Neural cell (in vitro differentiated cells): ENCODE data around the gene PDE6G. TPM values are rescaled to one million over a fixed set of nuclear protein-coding genes. Genes with fewer than 3 reads are reported as not detected.

ENCODE experiments used
- H2AFZ ChIP-seq: fragments of 200-600, 300-800 bp; sonication (generic), shearing (Covaris generic); 2 replicates; pipeline ENCODE4 v1.6.0; 2014; ENCODE audit warnings: low read depth, mild to moderate bottlenecking, antibody characterized with exemption, low read length, moderate library complexity
- H3F3A ChIP-seq: fragments of 200-600 bp; shearing (Covaris generic); 2 replicates; pipeline ENCODE4 v1.6.1; 2016; ENCODE audit warnings: mild to moderate bottlenecking, moderate library complexity, mixed read lengths, antibody characterized with exemption, low read length; ENCODE audit not compliant: insufficient read depth, poor library complexity, severe bottlenecking
- H3K27ac ChIP-seq: fragments of 200-600, 300-800 bp; sonication (generic), shearing (Covaris generic); 2 replicates; pipeline ENCODE4 v1.5.1; 2014; ENCODE audit warnings: mild to moderate bottlenecking, low read length, moderate library complexity
- H3K27me3 ChIP-seq: fragments of 300-800, 200-600 bp; sonication (generic), shearing (Covaris generic); 2 replicates; pipeline ENCODE4 v1.6.0; 2014; ENCODE audit warnings: mild to moderate bottlenecking, low read depth, low read length, moderate library complexity; ENCODE audit not compliant: insufficient read depth
- H3K36me3 ChIP-seq: fragments of 300-800, 200-600 bp; sonication (generic), shearing (Covaris generic); 2 replicates; pipeline ENCODE4 v1.5.1; 2014; ENCODE audit warnings: mild to moderate bottlenecking, antibody characterized with exemption, low read length, moderate library complexity; ENCODE audit not compliant: insufficient read depth
- H3K4me2 ChIP-seq: fragments of 300-800, 200-600 bp; sonication (generic), shearing (Covaris generic); 2 replicates; pipeline ENCODE4 v1.6.0; 2014; ENCODE audit warnings: mild to moderate bottlenecking, low read length
- H3K4me3 ChIP-seq: fragments of 300-800, 200-600 bp; sonication (generic), shearing (Covaris generic); 2 replicates; pipeline ENCODE4 v1.5.1; 2014; ENCODE audit warnings: mild to moderate bottlenecking, low read length, moderate library complexity
- H3K79me2 ChIP-seq: fragments of 200-600 bp; shearing (Covaris generic); replicated peaks from 2 replicates; pipeline ENCODE4 v1.6.0; 2014; ENCODE audit warnings: mild to moderate bottlenecking, low read length, moderate library complexity; ENCODE audit not compliant: insufficient read depth
- H3K9ac ChIP-seq: fragments of 300-800, 200-600 bp; sonication (generic), shearing (Covaris generic); 2 replicates; pipeline ENCODE4 v1.6.1; 2016; ENCODE audit warnings: mild to moderate bottlenecking, low read length, mixed read lengths
- H3K9me2 ChIP-seq: fragments of 200-600 bp; shearing (Covaris generic); 2 replicates; pipeline ENCODE4 v1.6.1; 2016; ENCODE audit warnings: mild to moderate bottlenecking, low read length, mixed read lengths; ENCODE audit not compliant: insufficient read depth
- H3K9me3 ChIP-seq: fragments of 200-600, 300-800 bp; sonication (generic), shearing (Covaris generic); 2 replicates; pipeline ENCODE4 v1.6.1; 2016; ENCODE audit warnings: mild to moderate bottlenecking, mixed run types, low read length, moderate library complexity, mixed read lengths
- H4K20me1 ChIP-seq: fragments of 200-600 bp; shearing (Covaris generic); 2 replicates; pipeline ENCODE4 v1.6.1; 2016; ENCODE audit warnings: mild to moderate bottlenecking, mixed run types; ENCODE audit not compliant: insufficient read depth
- CTCF ChIP-seq: fragments of 450-650 bp; IDR thresholded peaks from 2 replicates; pipeline ENCODE4 v1.5.1; 2014; ENCODE audit warnings: antibody characterized with exemption, mild to moderate bottlenecking, moderate library complexity; ENCODE audit not compliant: poor library complexity, severe bottlenecking
- EP300 ChIP-seq: fragments of 450-650 bp; conservative IDR thresholded peaks from 2 replicates; pipeline ENCODE4 v1.6.1; 2014; ENCODE audit warnings: antibody characterized with exemption, mild to moderate bottlenecking, moderate library complexity; ENCODE audit not compliant: poor library complexity, severe bottlenecking
- EZH2 ChIP-seq: fragments of 200-600, 300-800 bp; shearing (Covaris generic), sonication (generic); IDR thresholded peaks from 2 replicates; pipeline ENCODE4 v1.6.1; 2014; ENCODE audit warnings: antibody characterized with exemption, low read length, borderline replicate concordance, mild to moderate bottlenecking; ENCODE audit not compliant: insufficient read depth, poor library complexity, severe bottlenecking
- MXI1 ChIP-seq: fragments of 450-650 bp; conservative IDR thresholded peaks from 2 replicates; pipeline ENCODE4 v1.6.1; 2014; ENCODE audit warnings: antibody characterized with exemption, mild to moderate bottlenecking; ENCODE audit not compliant: poor library complexity, severe bottlenecking
- POLR2AphosphoS5 ChIP-seq: IDR thresholded peaks from 2 replicates; pipeline ENCODE4 v1.6.1; 2012
- RAD21 ChIP-seq: fragments of 450-650 bp; conservative IDR thresholded peaks from 2 replicates; pipeline ENCODE4 v1.6.1; 2014; ENCODE audit warnings: antibody characterized with exemption, mild to moderate bottlenecking, moderate library complexity
- SMC3 ChIP-seq: fragments of 450-650 bp; conservative IDR thresholded peaks from 2 replicates; pipeline ENCODE4 v1.6.1; 2014; ENCODE audit warnings: antibody characterized with exemption, mild to moderate bottlenecking, moderate library complexity; ENCODE audit not compliant: poor library complexity
- TAF1 ChIP-seq: IDR thresholded peaks from 2 replicates; pipeline ENCODE4 v1.6.1; 2012; ENCODE audit warnings: low read depth
- polyA plus RNA-seq: library from polyadenylated mRNA; depleted of rRNA; stranded (reverse); fragments of >200 nt; gene quantifications from 2 replicates; pipeline ENCODE4 v1.2.3, GENCODE V29; 2014
- TF ChIP-seq, protein P1 (sequence below): IDR thresholded peaks from 2 replicates; pipeline ENCODE4 v1.6.1; 2012; ENCODE audit warnings: borderline replicate concordance

The PDE6G gene
- polyA plus RNA-seq, 1 donor from 2014 or later = not detected

DNA sequence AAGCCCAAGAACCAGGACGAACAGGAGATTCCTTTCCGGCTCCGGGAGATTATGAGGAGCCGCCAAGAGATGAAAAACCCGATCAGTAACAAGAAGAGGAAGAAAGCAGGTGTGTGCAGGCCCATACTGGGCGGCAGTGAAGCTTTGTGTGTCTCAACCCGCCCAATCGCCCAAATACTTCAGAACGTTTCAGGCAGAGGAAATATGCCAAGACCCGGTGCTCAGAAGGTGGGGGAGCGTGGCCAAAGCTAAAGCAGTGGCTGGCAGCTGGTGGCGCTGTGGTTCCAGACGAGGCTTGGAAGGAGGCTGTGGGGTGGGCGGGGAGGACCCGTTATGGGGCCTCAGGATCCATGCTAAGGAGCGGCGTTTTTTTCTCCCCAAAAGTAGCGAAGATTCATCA, 11.4 kb upstream of the PDE6G start:
- H3K27me3 ChIP-seq = no peaks in the 10 kb centered on the region
- no peak overlapping the region for H3K27ac ChIP-seq
- H3K9me2 ChIP-seq = no peaks in the 10 kb centered on the region
- H3K4me2 ChIP-seq = no peak overlapping the region
- TF ChIP-seq MXI1 = no peak
- TF ChIP-seq TAF1 = no peak
- no peak for TF ChIP-seq POLR2AphosphoS5
- no peak for TF ChIP-seq CTCF
- TF ChIP-seq EZH2 = no peak
- peaks cover 10% of the 10 kb centered on the region for H3K79me2 ChIP-seq
- no peaks in the 10 kb centered on the region for H3F3A ChIP-seq
- peak overlapping the region; percentile 99 for H3K4me3 ChIP-seq
- H2AFZ ChIP-seq = no peak overlapping the region
- no peaks in the 10 kb centered on the region for H4K20me1 ChIP-seq
- H3K9me3 ChIP-seq = no peaks in the 10 kb centered on the region
- no peaks in the 10 kb centered on the region for H3K36me3 ChIP-seq
- no peak overlapping the region for H3K9ac ChIP-seq

DNA sequence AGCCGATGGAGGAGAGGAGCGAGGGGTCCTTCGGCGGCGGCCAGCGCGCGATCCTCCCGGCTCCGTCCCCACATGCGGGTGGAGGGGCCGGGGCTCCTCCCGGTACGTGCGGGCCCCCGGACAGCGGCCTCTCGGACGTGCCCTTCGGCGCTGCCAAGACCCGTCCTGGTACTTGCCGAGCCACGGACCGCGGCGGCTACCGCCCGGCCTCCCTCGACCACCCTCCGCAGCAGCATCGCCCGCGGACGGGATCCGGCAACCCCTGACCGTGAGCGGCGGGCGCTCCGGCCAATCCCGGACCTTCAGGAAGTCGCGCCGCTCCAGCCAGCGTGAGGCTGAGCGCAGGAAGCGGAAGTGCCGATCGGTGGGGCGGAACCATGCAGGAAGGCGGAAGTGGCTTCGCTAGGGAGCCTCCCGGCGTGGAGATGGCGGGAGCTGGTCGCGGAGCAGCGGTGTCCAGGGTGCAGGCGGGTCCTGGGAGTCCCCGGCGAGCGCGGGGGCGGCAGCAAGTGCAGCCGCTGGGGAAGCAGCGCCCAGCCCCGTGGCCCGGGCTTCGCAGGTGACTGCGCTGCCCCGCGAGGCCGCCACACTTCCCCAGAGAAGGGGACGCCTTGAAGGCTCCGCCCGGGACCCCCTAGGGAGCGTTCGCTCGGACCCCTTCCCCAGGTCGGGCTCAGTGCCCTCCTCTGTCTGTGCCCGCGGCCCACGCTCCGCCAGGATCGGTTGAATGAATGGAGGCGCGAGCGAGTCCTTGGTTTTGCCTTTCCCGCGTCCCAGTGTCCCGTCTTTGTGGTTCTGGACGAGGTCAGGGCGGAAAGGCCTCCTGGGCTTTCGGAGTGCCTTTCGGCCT, 10.2 kb upstream of the PDE6G start, which contains the start of the genes CCDC137 and OXLD1:
Gene CCDC137 (plus strand): TSS at position 396 of the 850 bp plus-strand sequence. CDS start 30 bp downstream, at position 426.
Gene OXLD1 (minus strand): TSS at position 264 of the 850 bp plus-strand sequence. CDS start 28 bp downstream, at position 236.
- peak within 1 kb of the TSS; percentile 99 for H3K4me3 ChIP-seq
- peak; percentile 89 for TF ChIP-seq POLR2AphosphoS5
- TF ChIP-seq TAF1 = peak; percentile 48
- TF ChIP-seq, protein P1, sequence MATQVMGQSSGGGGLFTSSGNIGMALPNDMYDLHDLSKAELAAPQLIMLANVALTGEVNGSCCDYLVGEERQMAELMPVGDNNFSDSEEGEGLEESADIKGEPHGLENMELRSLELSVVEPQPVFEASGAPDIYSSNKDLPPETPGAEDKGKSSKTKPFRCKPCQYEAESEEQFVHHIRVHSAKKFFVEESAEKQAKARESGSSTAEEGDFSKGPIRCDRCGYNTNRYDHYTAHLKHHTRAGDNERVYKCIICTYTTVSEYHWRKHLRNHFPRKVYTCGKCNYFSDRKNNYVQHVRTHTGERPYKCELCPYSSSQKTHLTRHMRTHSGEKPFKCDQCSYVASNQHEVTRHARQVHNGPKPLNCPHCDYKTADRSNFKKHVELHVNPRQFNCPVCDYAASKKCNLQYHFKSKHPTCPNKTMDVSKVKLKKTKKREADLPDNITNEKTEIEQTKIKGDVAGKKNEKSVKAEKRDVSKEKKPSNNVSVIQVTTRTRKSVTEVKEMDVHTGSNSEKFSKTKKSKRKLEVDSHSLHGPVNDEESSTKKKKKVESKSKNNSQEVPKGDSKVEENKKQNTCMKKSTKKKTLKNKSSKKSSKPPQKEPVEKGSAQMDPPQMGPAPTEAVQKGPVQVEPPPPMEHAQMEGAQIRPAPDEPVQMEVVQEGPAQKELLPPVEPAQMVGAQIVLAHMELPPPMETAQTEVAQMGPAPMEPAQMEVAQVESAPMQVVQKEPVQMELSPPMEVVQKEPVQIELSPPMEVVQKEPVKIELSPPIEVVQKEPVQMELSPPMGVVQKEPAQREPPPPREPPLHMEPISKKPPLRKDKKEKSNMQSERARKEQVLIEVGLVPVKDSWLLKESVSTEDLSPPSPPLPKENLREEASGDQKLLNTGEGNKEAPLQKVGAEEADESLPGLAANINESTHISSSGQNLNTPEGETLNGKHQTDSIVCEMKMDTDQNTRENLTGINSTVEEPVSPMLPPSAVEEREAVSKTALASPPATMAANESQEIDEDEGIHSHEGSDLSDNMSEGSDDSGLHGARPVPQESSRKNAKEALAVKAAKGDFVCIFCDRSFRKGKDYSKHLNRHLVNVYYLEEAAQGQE = peak; percentile 52
- no peak for TF ChIP-seq RAD21
- TF ChIP-seq SMC3 = peak; percentile 22
- TF ChIP-seq EZH2 = no peak
- peak; percentile 6 for TF ChIP-seq CTCF
- TF ChIP-seq MXI1 = peak; percentile 95
- TF ChIP-seq EP300 = peak; percentile 20
- no peaks in the 10 kb centered on the region for H4K20me1 ChIP-seq
- peak within 1 kb of the TSS; percentile 82 for H3K27ac ChIP-seq
- no peaks in the 10 kb centered on the region for H3K36me3 ChIP-seq
- no peaks in the 10 kb centered on the region for H3K27me3 ChIP-seq
- H3F3A ChIP-seq = no peaks in the 10 kb centered on the region
- H3K9me2 ChIP-seq = no peaks in the 10 kb centered on the region
- H3K9ac ChIP-seq = peak within 1 kb of the TSS; percentile 91
- peaks cover 10% of the 10 kb centered on the region for H3K79me2 ChIP-seq
- H2AFZ ChIP-seq = peak within 1 kb of the TSS; percentile 59
- H3K9me3 ChIP-seq = no peaks in the 10 kb centered on the region
- peak within 1 kb of the TSS; percentile 92 for H3K4me2 ChIP-seq
